ENCODE results near the gene AGBL4.

The AGBL4 gene

GRCh38 chr1:48566492-48566891, 1457.3 kb downstream of the AGBL4 start:
- DNase-seq (ENCODE audit: low read depth), result no peak
- TF ChIP-seq, protein P1, sequence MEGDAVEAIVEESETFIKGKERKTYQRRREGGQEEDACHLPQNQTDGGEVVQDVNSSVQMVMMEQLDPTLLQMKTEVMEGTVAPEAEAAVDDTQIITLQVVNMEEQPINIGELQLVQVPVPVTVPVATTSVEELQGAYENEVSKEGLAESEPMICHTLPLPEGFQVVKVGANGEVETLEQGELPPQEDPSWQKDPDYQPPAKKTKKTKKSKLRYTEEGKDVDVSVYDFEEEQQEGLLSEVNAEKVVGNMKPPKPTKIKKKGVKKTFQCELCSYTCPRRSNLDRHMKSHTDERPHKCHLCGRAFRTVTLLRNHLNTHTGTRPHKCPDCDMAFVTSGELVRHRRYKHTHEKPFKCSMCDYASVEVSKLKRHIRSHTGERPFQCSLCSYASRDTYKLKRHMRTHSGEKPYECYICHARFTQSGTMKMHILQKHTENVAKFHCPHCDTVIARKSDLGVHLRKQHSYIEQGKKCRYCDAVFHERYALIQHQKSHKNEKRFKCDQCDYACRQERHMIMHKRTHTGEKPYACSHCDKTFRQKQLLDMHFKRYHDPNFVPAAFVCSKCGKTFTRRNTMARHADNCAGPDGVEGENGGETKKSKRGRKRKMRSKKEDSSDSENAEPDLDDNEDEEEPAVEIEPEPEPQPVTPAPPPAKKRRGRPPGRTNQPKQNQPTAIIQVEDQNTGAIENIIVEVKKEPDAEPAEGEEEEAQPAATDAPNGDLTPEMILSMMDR (IDR thresholded peaks at IDR 0.05; ENCODE audit: low read depth, low read length, missing control alignments), result no peak
- no peak overlapping the region for H3K4me3 ChIP-seq (ENCODE audit: low read depth, low read length)

GRCh38 chr1:48563021-48563420, 1460.7 kb downstream of the AGBL4 start:
- no peak for DNase-seq (ENCODE audit: low read depth)
- H3K4me3 ChIP-seq (ENCODE audit: low read depth, low read length), result no peak overlapping the region
- TF ChIP-seq, protein P1 (IDR thresholded peaks at IDR 0.05; ENCODE audit: low read depth, low read length, missing control alignments), result no peak

DNA sequence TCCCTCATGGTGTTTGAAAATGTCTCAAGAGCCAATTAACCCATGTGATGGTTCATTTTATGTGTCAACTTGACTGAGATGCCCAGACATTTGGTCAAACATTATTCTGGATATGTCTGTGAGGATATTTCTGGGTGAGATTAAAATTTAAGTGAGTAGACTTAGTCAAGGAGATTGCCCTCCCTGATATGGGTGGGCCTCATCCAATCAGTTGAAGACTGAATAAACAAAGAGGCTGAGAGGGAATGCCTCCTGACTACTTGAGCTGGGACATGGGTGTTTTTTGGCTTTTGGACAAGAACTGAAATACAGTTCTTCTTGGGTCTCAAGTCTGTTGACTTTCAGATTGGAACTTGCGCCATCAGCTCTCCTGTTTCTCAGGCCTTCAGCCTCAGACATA, 1462.3 kb downstream of the AGBL4 start:
- TF ChIP-seq, protein P1 (IDR thresholded peaks at IDR 0.05; ENCODE audit: low read depth, low read length, missing control alignments), result no peak
- no peak overlapping the region for H3K4me3 ChIP-seq (ENCODE audit: low read depth, low read length)
- DNase-seq (ENCODE audit: low read depth), result no peak

GRCh38 chr1:48560577-48560976, 1463.2 kb downstream of the AGBL4 start:
- DNase-seq (ENCODE audit: low read depth), result no peak
- H3K4me3 ChIP-seq (ENCODE audit: low read depth, low read length), result no peak overlapping the region
- TF ChIP-seq, protein P1 (IDR thresholded peaks at IDR 0.05; ENCODE audit: low read depth, low read length, missing control alignments), result no peak

DNA sequence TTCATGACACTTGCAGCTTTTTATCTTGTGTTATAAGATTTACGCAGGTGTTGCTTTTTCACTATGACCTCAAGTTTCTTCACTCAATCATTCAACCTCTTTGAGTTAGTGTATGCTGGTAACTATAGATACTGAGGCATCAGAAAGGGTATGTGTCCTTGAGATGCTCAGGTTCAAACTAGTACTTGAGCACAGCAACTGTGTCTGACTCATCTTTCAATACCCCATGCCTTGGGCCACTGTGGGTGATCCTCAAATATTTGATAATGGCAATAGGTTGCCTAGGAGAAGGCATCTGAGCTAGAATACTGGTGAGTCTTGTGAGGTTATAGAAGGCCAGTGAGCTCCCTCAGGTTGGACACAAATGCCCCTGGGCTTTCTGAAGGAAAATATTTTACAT, 1463.6 kb downstream of the AGBL4 start:
- DNase-seq (ENCODE audit: low read depth), result no peak
- no peak overlapping the region for H3K4me3 ChIP-seq (ENCODE audit: low read depth, low read length)
- TF ChIP-seq, protein P1 (IDR thresholded peaks at IDR 0.05; ENCODE audit: low read depth, low read length, missing control alignments), result no peak

DNA sequence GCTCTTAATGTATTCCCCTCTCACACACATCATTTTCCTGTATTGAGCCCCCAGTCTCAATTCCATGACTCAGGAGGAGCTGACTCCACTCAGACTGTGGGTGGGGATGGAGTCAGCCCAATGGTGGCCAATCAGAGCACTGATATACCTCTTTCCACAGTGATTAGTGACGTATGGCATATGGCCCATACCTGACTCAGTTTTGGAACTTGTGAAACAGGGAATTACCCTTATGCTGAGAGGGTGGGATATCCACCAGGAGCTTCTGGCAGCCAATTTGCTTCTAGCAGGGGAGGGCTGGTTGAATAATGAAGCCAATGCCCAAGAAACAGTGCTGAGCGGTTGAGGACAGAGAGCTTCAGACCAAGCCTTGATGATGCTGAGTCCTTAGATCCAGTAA, 1465.4 kb downstream of the AGBL4 start:
- TF ChIP-seq, protein P1 (IDR thresholded peaks at IDR 0.05; ENCODE audit: low read depth, low read length, missing control alignments), result no peak
- no peak overlapping the region for H3K4me3 ChIP-seq (ENCODE audit: low read depth, low read length)
- DNase-seq (ENCODE audit: low read depth), result no peak

GRCh38 chr1:48556186-48556850, 1467.4 kb downstream of the AGBL4 start:
- TF ChIP-seq, protein P1 (IDR thresholded peaks at IDR 0.05; ENCODE audit: low read depth, low read length, missing control alignments), result no peak
- DNase-seq (ENCODE audit: low read depth), result no peak
- no peak overlapping the region for H3K4me3 ChIP-seq (ENCODE audit: low read depth, low read length)
